ENCODE results near the gene H3-3A.

H3-3A gene

DNA sequence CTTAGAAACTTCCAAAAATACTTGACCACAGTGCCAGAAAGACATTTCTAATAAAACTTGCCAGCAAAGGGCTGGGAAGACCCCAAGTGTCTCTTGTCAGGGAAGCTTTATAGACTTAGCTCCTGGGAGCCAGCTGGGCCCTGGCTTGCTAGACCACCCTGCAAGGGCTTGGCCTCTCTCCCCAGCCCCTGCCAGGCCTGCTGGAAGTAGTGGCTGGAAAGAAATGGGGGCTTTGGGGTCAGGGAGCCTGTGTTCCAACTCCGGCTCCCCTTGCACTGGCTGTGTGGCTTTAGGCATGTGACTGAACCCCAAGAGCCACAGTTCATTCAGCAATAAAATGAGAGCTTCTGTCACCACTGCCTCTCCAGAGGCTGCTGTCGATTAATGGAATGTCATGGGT is 31.1 kb downstream of the H3-3A start:
- TF ChIP-seq, protein P1, sequence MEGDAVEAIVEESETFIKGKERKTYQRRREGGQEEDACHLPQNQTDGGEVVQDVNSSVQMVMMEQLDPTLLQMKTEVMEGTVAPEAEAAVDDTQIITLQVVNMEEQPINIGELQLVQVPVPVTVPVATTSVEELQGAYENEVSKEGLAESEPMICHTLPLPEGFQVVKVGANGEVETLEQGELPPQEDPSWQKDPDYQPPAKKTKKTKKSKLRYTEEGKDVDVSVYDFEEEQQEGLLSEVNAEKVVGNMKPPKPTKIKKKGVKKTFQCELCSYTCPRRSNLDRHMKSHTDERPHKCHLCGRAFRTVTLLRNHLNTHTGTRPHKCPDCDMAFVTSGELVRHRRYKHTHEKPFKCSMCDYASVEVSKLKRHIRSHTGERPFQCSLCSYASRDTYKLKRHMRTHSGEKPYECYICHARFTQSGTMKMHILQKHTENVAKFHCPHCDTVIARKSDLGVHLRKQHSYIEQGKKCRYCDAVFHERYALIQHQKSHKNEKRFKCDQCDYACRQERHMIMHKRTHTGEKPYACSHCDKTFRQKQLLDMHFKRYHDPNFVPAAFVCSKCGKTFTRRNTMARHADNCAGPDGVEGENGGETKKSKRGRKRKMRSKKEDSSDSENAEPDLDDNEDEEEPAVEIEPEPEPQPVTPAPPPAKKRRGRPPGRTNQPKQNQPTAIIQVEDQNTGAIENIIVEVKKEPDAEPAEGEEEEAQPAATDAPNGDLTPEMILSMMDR (IDR thresholded peaks at IDR 0.05; ENCODE audit: low read depth, low read length), result no peak
- H3K4me1 ChIP-seq, result no peaks in the 10 kb centered on the region
- no peaks in the 10 kb centered on the region for H3K9me3 ChIP-seq
- DNase-seq, result no peak
- H3K36me3 ChIP-seq, result no peaks in the 10 kb centered on the region
- no peak overlapping the region for H3K4me3 ChIP-seq (ENCODE audit: low read depth, low read length)
- H3K27me3 ChIP-seq, result no peaks in the 10 kb centered on the region

DNA sequence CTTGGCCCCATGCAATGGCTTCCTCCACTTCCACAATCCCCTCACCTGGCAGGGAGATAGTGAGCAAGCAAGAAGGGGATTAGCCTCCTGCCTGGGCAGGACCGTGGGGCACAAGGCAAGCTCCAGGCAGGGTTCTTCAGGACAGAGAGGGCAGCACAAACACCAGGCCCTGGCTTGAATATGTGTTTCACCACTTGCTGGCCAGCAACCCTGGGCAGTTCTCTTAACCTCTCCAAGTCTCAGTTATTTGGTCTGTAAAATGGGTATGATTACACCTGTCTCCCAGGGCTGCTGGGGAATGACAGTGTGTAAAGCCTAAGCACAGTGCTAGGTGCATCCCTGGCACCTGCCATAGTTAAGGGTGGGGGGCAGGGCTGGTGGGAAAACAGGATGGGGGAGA is 31.9 kb downstream of the H3-3A start:
- Histone ChIP-seq H3K9me3 (no peaks in the 10 kb centered on the region), H3K36me3 (no peaks in the 10 kb centered on the region), H3K27me3 (no peaks in the 10 kb centered on the region), H3K4me3 (ENCODE audit: low read depth, low read length) (no peak overlapping the region), H3K4me1 (no peaks in the 10 kb centered on the region)
- TF ChIP-seq, protein P1 (IDR thresholded peaks at IDR 0.05; ENCODE audit: low read depth, low read length), result no peak
- DNase-seq, result no peak

DNA sequence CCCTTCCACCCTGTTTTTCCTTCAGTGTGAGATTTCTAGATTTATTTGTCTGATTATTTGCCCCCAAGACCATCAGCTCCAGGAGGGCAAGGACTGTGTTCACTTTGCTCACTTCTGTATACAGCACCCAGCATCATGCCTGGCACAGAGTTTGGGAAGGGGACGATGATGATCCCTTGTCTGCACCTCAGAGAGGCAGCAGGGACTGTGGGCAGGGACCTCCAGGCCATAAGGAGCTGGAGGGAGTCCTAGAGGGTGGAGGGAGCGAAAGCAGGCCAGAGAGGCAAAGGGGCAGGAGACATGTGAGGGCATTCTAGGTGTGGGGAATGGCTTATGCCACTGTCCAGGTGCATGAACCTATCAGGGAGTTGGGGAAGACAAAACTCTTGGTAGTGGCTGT is 32.8 kb downstream of the H3-3A start:
- Histone ChIP-seq H3K27me3 (no peaks in the 10 kb centered on the region), H3K4me1 (no peaks in the 10 kb centered on the region), H3K4me3 (ENCODE audit: low read depth, low read length) (no peak overlapping the region), H3K36me3 (no peaks in the 10 kb centered on the region), H3K9me3 (no peaks in the 10 kb centered on the region)
- DNase-seq, result no peak
- TF ChIP-seq, protein P1 (IDR thresholded peaks at IDR 0.05; ENCODE audit: low read depth, low read length), result no peak

DNA sequence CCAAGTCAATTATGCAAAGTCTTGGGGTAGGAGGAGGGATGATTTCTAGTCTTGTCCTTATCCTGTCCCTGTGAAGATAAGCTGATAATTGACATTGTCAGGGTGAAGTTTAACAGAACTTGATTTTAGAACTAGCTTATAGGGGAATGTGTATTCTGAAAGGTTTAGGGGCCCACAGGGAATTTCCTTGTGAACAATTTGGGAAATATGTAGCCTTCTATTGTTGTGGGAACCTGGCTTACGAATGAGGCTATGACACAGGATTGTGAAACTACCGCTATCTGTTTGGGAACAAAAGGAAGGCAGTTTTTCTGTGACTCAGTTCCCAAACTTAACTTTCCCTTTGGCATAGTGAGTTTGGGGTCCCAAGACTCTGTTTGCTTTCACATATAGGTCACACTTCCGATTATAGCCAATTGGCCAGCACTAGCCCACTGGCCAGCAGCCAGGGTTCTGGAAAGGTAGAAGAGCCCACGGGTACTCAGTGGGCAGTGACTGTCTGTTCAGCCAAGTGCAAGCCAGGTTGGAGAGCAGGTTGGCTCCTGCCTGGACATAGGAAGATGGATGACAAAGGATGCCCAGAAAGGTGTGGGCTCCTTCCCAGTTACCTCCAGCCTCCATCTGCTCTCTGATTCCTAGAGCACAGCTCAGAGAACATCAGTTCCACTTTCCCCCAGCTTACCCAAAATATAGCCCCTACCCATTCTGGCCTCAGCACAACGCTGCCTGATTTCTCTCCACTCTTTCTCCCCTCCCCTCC is 35.5 kb downstream of the H3-3A start:
- no peak overlapping the region for H3K4me3 ChIP-seq (ENCODE audit: low read depth, low read length)
- H3K9me3 ChIP-seq, result no peaks in the 10 kb centered on the region
- H3K4me1 ChIP-seq, result no peaks in the 10 kb centered on the region
- no peak for DNase-seq
- H3K36me3 ChIP-seq, result no peaks in the 10 kb centered on the region
- no peaks in the 10 kb centered on the region for H3K27me3 ChIP-seq
- TF ChIP-seq, protein P1 (IDR thresholded peaks at IDR 0.05; ENCODE audit: low read depth, low read length), result no peak

DNA sequence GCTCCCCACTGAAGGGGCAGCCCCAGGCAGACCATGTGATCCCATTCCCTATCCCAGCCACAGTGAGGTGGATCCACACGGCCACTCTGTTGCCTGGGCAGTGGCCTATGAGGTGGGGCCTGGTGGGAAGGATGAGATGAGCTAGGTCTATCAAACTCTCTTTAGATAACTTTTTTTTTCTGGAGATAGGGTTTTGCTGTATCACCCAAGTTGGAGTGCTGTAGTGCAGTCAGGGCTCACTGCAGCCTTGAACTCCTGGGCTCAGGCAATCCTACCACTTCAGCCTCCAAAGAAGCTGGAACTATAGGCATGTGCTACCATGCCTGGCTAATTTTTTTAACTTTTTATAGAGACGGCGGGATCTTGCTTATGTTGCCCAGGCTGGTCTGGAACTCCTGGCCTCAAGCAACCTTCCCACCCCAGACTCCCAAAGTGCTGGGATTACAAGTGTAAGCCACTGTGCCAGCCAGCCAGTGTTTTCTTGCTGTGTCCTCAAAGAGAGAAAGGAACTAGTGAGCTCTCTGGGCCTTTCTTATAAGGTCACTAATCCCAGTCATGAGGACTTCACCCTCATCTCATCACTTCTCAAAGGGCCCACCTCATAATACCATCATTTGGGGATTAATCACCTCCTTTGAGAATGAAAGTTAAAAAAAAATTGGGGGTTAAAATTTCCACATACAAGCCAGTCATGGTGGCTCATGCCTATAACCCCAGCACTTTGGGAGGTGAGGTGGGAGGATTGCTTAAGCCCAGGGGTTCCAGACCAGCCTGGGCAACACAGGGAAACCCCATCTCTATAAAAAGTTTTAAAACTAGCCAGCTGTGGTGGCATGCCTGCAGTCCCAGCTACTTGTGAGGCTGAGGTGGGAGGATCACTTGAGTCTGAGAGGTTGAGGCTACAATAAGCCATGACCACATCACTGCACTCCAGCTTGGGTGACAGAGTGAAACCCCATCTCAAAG is 36.6 kb downstream of the H3-3A start:
- H3K36me3 ChIP-seq, result no peaks in the 10 kb centered on the region
- no peaks in the 10 kb centered on the region for H3K4me1 ChIP-seq
- no peaks in the 10 kb centered on the region for H3K27me3 ChIP-seq
- TF ChIP-seq, protein P1 (IDR thresholded peaks at IDR 0.05; ENCODE audit: low read depth, low read length), result no peak
- no peak for DNase-seq
- H3K9me3 ChIP-seq, result no peaks in the 10 kb centered on the region
- no peak overlapping the region for H3K4me3 ChIP-seq (ENCODE audit: low read depth, low read length)
